BE2C (cell line): Measurements from ENCODE around the gene CCDC178.

Source experiments
- DNase-seq: peaks from one replicate; pipeline ENCODE4 v3.0.0-alpha.2; 2020
- H3K27me3 ChIP-seq: fragments of 250-450 bp; sonication (Bioruptor Pico); 2 replicates; pipeline ENCODE4 v1.5.1; 2020; ENCODE audit warnings: mild to moderate bottlenecking
- H3K36me3 ChIP-seq: fragments of 250-450 bp; sonication (Bioruptor Pico); 2 replicates; pipeline ENCODE4 v1.5.1; 2020; ENCODE audit warnings: mild to moderate bottlenecking
- H3K4me1 ChIP-seq: fragments of 250-450 bp; sonication (Bioruptor Pico); 2 replicates; pipeline ENCODE4 v1.5.1; 2020
- H3K4me3 ChIP-seq: 2 replicates; pipeline ENCODE4 v1.5.1; 2011; ENCODE audit warnings: low read depth, low read length
- H3K9me3 ChIP-seq: fragments of 250-450 bp; sonication (Bioruptor Pico); 2 replicates; pipeline ENCODE4 v1.5.1; 2020
- TF ChIP-seq, protein P1 (sequence below): IDR thresholded peaks from 2 replicates; pipeline ENCODE4 v1.5.1; 2012; ENCODE audit warnings: mild to moderate bottlenecking, low read depth, low read length

The CCDC178 gene

DNA sequence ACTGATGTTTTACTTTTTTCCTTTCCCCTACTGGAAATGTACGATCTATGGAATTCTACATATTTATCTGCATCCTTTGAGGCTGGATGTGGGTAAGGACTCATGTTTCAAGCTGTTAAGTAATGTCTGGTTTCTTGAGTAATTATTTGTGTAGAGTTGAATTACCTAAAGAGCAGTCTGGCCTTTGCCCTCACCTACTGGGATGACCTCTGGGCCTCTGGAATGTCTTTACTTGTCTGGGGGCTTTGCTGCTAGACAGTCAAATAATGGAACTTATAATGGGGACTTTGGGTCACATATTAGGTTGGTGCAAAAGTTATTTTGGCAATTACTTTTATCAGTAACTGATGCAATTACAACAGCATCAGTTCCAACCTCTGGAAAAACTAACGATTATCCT is 244.7 kb downstream of the CCDC178 start:
- no peak overlapping the region for H3K4me3 ChIP-seq
- TF ChIP-seq, protein P1, sequence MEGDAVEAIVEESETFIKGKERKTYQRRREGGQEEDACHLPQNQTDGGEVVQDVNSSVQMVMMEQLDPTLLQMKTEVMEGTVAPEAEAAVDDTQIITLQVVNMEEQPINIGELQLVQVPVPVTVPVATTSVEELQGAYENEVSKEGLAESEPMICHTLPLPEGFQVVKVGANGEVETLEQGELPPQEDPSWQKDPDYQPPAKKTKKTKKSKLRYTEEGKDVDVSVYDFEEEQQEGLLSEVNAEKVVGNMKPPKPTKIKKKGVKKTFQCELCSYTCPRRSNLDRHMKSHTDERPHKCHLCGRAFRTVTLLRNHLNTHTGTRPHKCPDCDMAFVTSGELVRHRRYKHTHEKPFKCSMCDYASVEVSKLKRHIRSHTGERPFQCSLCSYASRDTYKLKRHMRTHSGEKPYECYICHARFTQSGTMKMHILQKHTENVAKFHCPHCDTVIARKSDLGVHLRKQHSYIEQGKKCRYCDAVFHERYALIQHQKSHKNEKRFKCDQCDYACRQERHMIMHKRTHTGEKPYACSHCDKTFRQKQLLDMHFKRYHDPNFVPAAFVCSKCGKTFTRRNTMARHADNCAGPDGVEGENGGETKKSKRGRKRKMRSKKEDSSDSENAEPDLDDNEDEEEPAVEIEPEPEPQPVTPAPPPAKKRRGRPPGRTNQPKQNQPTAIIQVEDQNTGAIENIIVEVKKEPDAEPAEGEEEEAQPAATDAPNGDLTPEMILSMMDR: no peak
- no peaks in the 10 kb centered on the region for H3K9me3 ChIP-seq
- DNase-seq: no peak
- no peaks in the 10 kb centered on the region for H3K36me3 ChIP-seq
- H3K27me3 ChIP-seq: no peaks in the 10 kb centered on the region
- no peaks in the 10 kb centered on the region for H3K4me1 ChIP-seq

DNA sequence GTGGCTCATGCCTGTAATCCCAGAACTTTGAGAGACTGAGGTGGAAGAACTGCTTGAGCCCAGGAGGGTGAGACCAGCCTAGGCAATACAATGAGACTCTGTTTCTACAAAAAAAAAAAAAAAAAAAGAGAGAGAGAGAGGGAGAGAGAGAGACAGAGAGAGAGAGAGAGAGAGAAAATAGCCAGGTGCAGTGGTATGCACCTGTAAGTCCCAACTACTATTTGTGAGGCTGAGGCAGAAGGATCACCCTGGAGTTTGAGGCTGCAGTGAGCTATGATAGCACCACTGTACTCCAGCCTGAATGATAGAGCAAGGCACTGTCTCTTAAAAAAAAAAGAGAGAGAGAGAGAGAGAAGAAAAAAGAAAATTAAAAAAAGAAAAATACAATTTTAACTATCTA is 245.7 kb downstream of the CCDC178 start:
- no peak for DNase-seq
- no peaks in the 10 kb centered on the region for H3K36me3 ChIP-seq
- no peaks in the 10 kb centered on the region for H3K9me3 ChIP-seq
- H3K4me3 ChIP-seq: no peak overlapping the region
- no peaks in the 10 kb centered on the region for H3K4me1 ChIP-seq
- H3K27me3 ChIP-seq: no peaks in the 10 kb centered on the region
- TF ChIP-seq, protein P1: no peak

DNA sequence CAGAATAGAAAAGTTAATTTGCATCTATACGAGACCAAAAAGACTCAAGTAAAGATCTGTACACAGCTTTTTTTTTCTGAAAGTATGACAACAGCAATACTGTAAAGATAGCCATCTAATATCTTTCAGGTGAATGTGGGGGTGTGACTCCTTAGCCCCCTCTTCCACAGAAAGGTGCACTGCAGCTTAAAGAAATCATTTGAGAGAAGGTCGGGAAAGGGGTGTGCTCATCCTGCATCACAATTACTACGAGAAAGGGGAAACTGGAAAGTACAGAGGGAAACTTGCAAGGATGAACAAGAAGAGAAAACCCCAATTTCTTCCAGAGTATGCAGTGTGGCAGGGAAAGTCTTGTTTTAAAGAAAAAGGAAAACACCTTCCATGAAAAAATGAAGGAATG is 255.6 kb downstream of the CCDC178 start:
- no peak for DNase-seq
- no peaks in the 10 kb centered on the region for H3K4me1 ChIP-seq
- TF ChIP-seq, protein P1: no peak
- H3K9me3 ChIP-seq: no peaks in the 10 kb centered on the region
- H3K4me3 ChIP-seq: no peak overlapping the region
- H3K27me3 ChIP-seq: no peaks in the 10 kb centered on the region
- no peaks in the 10 kb centered on the region for H3K36me3 ChIP-seq

GRCh38 chr18:33184175-33184574 is 256.3 kb downstream of the CCDC178 start:
- Histone ChIP-seq H3K4me1 (no peaks in the 10 kb centered on the region), H3K36me3 (no peaks in the 10 kb centered on the region), H3K27me3 (no peaks in the 10 kb centered on the region), H3K4me3 (no peak overlapping the region), H3K9me3 (no peaks in the 10 kb centered on the region)
- TF ChIP-seq, protein P1: no peak
- DNase-seq: no peak

DNA sequence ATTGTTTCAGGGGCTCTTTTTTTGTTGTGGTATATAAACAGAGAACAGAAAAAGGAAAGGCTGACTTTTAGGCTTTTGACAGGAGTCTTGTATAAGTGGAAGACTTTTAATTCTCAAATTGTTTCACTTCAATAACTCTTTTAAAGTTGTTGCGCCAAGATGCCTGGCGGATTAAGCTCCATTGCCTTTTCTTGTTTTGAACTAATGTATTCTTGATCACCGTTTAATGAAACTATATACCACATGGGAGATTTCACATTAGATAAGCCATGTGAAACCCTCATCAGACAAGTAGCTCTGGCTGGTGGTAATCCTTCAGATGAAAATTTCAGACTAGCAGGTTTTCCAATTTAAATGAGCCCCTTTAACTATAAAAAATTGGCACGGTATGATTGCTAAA is 257.4 kb downstream of the CCDC178 start:
- DNase-seq: no peak
- Histone ChIP-seq H3K36me3 (no peaks in the 10 kb centered on the region), H3K9me3 (no peaks in the 10 kb centered on the region), H3K27me3 (no peaks in the 10 kb centered on the region), H3K4me3 (no peak overlapping the region), H3K4me1 (no peaks in the 10 kb centered on the region)
- TF ChIP-seq, protein P1: no peak

GRCh38 chr18:33181016-33181415 is 259.5 kb downstream of the CCDC178 start:
- no peak for DNase-seq
- Histone ChIP-seq H3K9me3 (no peaks in the 10 kb centered on the region), H3K4me3 (no peak overlapping the region), H3K36me3 (no peaks in the 10 kb centered on the region), H3K4me1 (no peaks in the 10 kb centered on the region), H3K27me3 (no peaks in the 10 kb centered on the region)
- TF ChIP-seq, protein P1: no peak
